Measurements from ENCODE around the gene ABLIM2. TPM values are rescaled to one million over a fixed set of nuclear protein-coding genes. Genes with fewer than 3 reads are reported as not detected.
"Not testable (repeated sequence)": the region's sequence is repeated elsewhere in the genome, so short reads cannot be mapped to it uniquely, and the experiment has no call there.

Gene ABLIM2
- total RNA-seq, 2 experiments from 2014 or later, result 0.13 TPM; not detected in 1

DNA sequence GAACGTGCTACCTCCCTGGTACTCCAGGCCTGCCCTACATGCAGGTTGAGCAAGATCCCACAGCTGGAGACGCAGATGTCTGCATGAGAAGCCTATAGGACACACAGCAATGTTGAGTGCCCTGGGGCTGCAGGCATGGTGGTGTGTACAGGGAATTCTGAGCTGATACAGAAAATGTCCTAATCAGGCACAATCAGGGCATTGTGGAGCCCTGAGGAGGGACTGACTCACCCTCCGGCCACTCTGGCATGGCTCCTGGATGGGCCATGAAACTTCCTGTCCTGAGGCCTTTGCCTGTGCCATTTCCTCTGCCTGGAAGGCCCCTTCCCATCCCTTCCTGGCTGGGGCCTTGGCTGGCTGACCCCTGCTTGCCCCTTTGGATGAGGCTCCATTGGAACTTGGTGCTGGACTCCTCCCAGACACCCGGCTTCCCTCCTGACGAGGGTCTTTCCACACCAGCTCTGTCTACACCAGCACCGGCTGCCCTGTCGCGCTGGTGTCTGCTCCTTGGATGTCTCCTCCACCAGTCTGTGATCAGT lies 202.3 kb downstream of the ABLIM2 start:
- ChIA-PET CTCF (no interaction called here), POLR2A (no interaction called here)
- no peak overlapping the region for H3K27ac Mint-ChIP-seq
- H3K4me1 Mint-ChIP-seq, result peaks cover 13% of the 10 kb centered on the region
- DNase-seq, result no peak
- H3K36me3 Mint-ChIP-seq (ENCODE audit: low read depth), result no peaks in the 10 kb centered on the region
- H3K4me3 Mint-ChIP-seq, result no peak overlapping the region
- H3K9me3 Mint-ChIP-seq, result peaks cover 6% of the 10 kb centered on the region
- H3K27me3 Mint-ChIP-seq, result no peaks in the 10 kb centered on the region

DNA sequence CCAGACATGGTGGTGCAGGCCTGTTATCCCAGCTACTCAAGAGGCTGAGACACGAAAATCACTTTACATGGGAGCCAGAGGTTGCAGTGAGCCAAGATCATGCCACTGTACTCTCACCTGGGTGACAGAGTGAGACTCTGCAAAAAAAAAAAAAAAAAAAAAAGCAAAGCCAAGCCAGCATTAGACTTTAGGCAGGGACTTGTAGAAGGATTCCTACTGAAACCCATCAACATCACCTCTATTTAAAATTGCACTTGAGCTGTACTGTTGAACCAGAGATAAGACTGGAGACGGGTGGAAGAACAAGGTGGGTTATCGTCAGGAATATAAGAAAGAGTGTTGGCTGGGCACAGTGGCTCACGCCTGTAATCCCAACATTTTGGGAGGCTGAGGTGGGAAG lies 203.2 kb downstream of the ABLIM2 start:
- H3K4me1 Mint-ChIP-seq, result peaks cover 3% of the 10 kb centered on the region
- CTCF ChIA-PET, result interaction anchor here (0.7 kb wide), 1 partner anchor 163 kb away, joined by 5 read pairs; no protein-coding TSS in a partner anchor
- POLR2A ChIA-PET, result no interaction called here

DNA sequence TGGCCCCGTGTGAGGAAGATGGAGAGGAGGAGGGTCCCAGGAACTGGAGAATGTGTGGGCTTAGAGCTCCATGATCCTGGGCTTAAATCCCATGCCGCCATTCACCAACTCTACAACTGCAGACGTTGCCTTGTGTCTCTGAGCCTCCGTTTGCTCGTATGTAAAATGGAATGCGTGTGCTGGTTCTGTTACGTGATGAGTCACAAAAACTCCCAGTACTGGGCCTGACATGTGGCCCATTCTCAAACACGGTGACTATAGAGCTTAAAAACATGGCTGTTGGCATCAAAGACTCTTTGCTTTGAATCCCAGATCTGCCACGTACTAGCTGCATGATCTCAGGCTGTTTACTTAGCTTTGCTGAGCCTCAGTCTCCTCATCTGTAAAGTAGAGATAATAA lies 206.0 kb downstream of the ABLIM2 start:
- CTCF ChIA-PET, result interaction anchor here (1.4 kb wide), 1 partner anchor 108 kb away, joined by 3 read pairs; no protein-coding TSS in a partner anchor
- H3K27me3 Mint-ChIP-seq, result peaks cover 2% of the 10 kb centered on the region
- POLR2A ChIA-PET, result no interaction called here
- H3K36me3 Mint-ChIP-seq (ENCODE audit: low read depth), result no peaks in the 10 kb centered on the region
- DNase-seq, result no peak
- no peak overlapping the region for H3K27ac Mint-ChIP-seq
- H3K9me3 Mint-ChIP-seq, result peaks cover 8% of the 10 kb centered on the region
- H3K4me1 Mint-ChIP-seq, result peaks cover 10% of the 10 kb centered on the region
- no peak overlapping the region for H3K4me3 Mint-ChIP-seq

More for the DNA sequence above, 203.2 kb downstream of the ABLIM2 start:
- Mint-ChIP-seq H3K36me3 (ENCODE audit: low read depth) (no peaks in the 10 kb centered on the region), H3K27me3 (no peaks in the 10 kb centered on the region), H3K9me3 (peaks cover 8% of the 10 kb centered on the region), H3K27ac (no peak overlapping the region), H3K4me3 (no peak overlapping the region)
- DNase-seq, result no peak

DNA sequence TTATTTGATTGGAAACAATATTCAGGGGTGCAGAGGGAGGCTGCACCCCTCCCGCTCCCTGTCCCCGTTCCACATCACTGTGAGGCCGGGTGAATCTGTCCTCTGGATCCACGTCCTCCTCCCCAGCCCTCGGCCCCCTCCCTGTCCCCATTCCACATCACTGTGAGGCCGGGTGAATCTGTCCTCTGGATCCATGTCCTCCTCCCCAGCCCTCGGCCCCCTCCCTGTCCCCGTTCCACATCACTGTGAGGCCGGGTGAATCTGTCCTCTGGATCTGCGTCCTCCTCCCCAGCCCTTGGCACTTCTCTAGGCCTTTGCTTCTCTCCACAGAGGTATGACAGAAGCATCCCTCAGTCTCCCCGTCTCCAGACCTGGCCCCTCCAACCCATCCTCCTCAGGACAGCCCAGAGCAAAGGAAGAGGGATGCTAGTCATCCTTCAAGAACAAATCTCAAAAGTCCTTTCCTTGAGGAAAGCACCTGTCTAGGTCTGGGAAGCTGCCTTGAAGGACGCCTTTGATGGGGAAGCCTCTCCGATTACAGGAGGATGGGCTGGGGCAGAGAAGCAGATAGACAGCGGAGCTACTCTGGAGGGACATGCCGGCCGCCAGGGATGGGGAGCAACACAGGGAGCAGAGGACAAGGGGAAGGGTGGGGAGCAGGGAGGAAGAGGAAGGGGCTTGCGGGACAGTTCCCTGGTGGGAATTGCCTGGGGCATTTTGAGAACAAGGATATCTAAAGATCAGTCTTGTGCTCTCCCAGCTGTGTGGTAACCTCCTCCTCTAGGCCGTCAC lies 208.1 kb downstream of the ABLIM2 start:
- Mint-ChIP-seq H3K36me3 (ENCODE audit: low read depth) (no peaks in the 10 kb centered on the region), H3K27me3 (peaks cover 2% of the 10 kb centered on the region)

DNA sequence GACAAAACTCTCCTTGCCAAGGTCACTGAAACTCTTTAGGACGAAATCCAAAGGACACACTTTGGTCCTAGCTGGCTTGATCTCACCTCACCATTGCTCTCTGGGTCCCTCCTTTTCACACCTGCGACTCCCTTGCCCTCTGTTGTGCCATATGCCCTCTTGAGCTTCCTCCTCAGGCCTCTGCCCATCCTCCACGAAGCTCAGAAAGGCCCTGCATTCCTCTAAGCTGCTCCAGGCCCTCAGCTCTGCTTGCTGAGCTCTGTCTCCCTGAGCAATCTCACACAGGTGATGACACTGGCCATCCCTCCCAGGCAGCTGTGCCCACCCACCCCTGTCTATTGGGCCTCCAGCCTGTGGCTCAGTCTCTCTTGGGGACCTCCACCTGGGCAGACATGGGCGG lies 208.9 kb downstream of the ABLIM2 start:
- ChIA-PET POLR2A (no interaction called here), CTCF (no interaction called here)
- Mint-ChIP-seq H3K4me3 (no peak overlapping the region), H3K4me1 (peaks cover 10% of the 10 kb centered on the region), H3K27ac (no peak overlapping the region), H3K27me3 (peaks cover 2% of the 10 kb centered on the region), H3K9me3 (peaks cover 8% of the 10 kb centered on the region), H3K36me3 (ENCODE audit: low read depth) (no peaks in the 10 kb centered on the region)
- no peak for DNase-seq

More for the DNA sequence above, 208.1 kb downstream of the ABLIM2 start:
- Mint-ChIP-seq H3K27ac (no peak overlapping the region), H3K4me1 (peaks cover 10% of the 10 kb centered on the region), H3K4me3 (no peak overlapping the region), H3K9me3 (peaks cover 8% of the 10 kb centered on the region)
- DNase-seq, result no peak
- ChIA-PET POLR2A (no interaction called here), CTCF (no interaction called here)

DNA sequence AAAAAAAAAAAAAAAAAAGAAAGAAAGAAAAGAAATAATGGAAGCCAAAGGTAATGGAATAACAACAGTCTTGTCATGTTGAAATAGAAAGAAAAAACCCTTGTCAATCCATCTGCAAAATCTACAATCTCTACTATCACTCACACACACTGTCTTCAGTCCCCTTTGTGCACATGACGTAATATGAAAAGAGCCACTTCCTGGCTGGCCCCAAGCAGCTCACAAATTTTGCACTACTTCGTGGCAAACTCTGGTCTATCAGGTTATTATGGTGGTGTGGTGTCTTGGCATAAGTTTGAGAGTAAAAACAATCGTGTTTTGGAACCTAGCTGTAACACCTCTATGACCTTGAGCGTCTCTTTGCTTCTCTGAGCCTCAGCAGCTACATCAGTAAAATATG lies 210.7 kb downstream of the ABLIM2 start:
- peaks cover 10% of the 10 kb centered on the region for H3K4me1 Mint-ChIP-seq
- no peak for DNase-seq
- peaks cover 8% of the 10 kb centered on the region for H3K9me3 Mint-ChIP-seq
- H3K27me3 Mint-ChIP-seq, result peaks cover 2% of the 10 kb centered on the region
- ChIA-PET POLR2A (interaction anchor here (0.7 to 1.2 kb wide), 2 partner anchors 8 to 71 kb away, joined by 3 to 4 read pairs; partner anchors contain the start of gene AFAP1), CTCF (interaction anchor here (0.7 kb wide), 1 partner anchor 10 kb away, joined by 3 read pairs; no protein-coding TSS in a partner anchor)
- no peak overlapping the region for H3K4me3 Mint-ChIP-seq
- no peak overlapping the region for H3K27ac Mint-ChIP-seq
- no peaks in the 10 kb centered on the region for H3K36me3 Mint-ChIP-seq (ENCODE audit: low read depth)

DNA sequence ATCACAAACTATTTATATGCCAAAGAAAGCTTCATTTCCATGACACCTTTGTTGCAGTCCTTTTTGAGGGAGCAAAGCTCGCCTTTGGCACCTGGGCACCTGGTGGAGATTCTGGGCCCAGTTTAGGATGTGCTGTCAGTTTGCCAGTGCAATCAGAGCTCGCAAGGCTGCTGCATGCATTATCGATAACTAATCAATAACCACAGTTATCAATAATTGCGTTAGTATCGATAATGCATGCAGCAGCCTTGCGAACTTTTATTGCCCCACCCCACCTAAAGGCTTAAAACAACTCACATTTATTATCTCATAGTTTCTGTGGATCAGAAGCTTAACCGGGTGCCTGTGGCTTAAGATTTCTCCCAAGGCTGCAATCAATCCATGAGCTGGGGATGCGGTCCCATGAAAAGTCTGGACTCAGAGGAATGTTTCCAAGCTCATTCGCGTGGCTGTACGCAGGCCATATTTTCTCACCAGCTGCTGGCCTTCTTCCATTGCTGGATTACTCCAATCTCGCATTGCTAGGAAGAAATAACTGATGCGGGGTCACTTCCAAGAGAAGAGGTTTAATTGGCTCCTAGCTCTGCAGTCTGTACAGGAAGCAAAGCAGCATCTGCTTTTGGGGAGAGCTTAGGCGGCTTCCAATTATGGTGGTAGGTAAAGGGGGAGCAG lies 212.8 kb downstream of the ABLIM2 start:
- no peaks in the 10 kb centered on the region for H3K36me3 Mint-ChIP-seq (ENCODE audit: low read depth)
- no peak overlapping the region for H3K4me3 Mint-ChIP-seq
- no peaks in the 10 kb centered on the region for H3K9me3 Mint-ChIP-seq
- no peak for DNase-seq
- no peak overlapping the region for H3K27ac Mint-ChIP-seq
- POLR2A ChIA-PET, result interaction anchor here (1.0 kb wide), 1 partner anchor 16 kb away, joined by 3 read pairs; no protein-coding TSS in a partner anchor
- CTCF ChIA-PET, result interaction anchor here (1.0 to 1.3 kb wide), 3 partner anchors 10 to 143 kb away, joined by 3 read pairs; no protein-coding TSS in a partner anchor
- peaks cover 10% of the 10 kb centered on the region for H3K4me1 Mint-ChIP-seq
- H3K27me3 Mint-ChIP-seq, result peaks cover 2% of the 10 kb centered on the region

DNA sequence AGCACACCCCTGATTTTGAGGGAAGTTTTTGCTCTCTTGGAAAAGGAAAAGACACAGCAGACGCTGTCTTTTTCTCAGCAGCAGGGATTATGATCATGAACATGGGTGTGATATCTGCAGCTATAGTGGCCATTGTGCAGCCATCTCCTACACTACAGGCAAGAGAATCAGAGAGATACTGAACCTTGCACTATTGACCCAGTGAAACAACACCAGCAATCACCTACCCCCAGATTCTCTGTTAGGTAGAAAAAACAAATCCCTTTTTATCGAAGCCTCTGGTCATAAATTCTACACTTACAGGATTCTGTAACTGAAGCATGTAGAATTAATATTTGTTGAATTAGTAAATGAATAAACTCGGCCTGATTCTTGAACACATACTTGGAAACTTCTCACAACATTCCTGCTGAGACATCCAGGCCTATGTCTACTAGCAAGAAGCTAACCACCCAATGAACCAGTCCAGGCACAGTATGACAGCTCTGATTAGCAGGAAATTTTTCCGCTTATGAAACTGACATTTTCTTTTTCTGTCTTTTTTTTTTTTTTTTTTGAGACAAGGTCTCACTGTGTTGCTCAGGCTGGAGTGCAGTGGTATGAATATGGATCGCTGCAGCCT lies 213.9 kb downstream of the ABLIM2 start:
- peaks cover 10% of the 10 kb centered on the region for H3K4me1 Mint-ChIP-seq
- H3K36me3 Mint-ChIP-seq (ENCODE audit: low read depth), result no peaks in the 10 kb centered on the region
- peaks cover 2% of the 10 kb centered on the region for H3K27me3 Mint-ChIP-seq
- CTCF ChIA-PET, result interaction anchor here (1.2 kb wide), 1 partner anchor 142 kb away, joined by 3 read pairs; no protein-coding TSS in a partner anchor
- POLR2A ChIA-PET, result no interaction called here
- H3K4me3 Mint-ChIP-seq, result no peak overlapping the region
- DNase-seq, result no peak
- H3K27ac Mint-ChIP-seq, result no peak overlapping the region
- H3K9me3 Mint-ChIP-seq, result no peaks in the 10 kb centered on the region

DNA sequence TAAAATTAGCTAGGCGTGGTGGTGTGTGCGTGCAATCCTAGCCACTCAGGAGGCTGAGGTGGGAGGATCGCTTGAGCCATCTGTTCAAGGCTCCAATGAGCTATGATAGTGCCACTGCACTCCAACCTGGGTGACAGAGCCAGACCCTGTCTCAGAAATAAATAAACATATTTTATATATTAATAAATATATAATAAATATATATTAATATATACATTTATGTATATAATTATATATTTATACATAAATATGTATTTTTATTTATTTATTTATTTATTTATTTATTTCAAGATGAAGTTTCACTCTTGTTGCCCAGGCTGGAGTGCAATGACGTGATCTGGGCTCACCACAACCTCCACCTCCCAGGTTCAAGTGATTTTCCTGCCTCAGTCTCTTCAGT lies 214.9 kb downstream of the ABLIM2 start:
- H3K4me1 Mint-ChIP-seq; DNase-seq; POLR2A ChIA-PET; H3K27me3 Mint-ChIP-seq; H3K9me3 Mint-ChIP-seq; CTCF ChIA-PET; H3K27ac Mint-ChIP-seq; H3K36me3 Mint-ChIP-seq (ENCODE audit: low read depth); H3K4me3 Mint-ChIP-seq: not testable (repeated sequence)

DNA sequence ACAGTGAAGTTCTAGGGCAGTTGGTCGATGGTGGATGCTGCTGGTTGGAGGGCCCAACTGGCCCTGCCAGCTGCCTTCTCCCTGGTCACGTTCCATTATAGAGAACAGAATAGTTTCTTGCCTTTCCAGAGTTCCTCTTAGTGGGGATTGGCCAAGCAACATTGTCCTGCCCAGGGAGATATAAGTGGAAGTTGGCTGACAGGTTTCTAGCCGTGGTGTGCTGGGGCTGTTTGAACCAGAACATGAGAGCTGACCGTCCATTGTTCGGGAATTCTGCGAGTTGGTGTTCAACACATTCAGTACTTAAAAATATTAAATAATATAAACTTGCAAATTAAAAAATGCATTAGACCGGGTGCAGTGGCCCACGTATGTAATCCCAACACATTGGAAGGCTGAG lies 215.4 kb downstream of the ABLIM2 start:
- Mint-ChIP-seq H3K4me3 (no peak overlapping the region), H3K9me3 (no peaks in the 10 kb centered on the region), H3K27me3 (peaks cover 3% of the 10 kb centered on the region), H3K4me1 (peaks cover 7% of the 10 kb centered on the region), H3K27ac (no peak overlapping the region), H3K36me3 (ENCODE audit: low read depth) (no peaks in the 10 kb centered on the region)
- DNase-seq, result no peak
- POLR2A ChIA-PET, result no interaction called here
- CTCF ChIA-PET, result no interaction called here

DNA sequence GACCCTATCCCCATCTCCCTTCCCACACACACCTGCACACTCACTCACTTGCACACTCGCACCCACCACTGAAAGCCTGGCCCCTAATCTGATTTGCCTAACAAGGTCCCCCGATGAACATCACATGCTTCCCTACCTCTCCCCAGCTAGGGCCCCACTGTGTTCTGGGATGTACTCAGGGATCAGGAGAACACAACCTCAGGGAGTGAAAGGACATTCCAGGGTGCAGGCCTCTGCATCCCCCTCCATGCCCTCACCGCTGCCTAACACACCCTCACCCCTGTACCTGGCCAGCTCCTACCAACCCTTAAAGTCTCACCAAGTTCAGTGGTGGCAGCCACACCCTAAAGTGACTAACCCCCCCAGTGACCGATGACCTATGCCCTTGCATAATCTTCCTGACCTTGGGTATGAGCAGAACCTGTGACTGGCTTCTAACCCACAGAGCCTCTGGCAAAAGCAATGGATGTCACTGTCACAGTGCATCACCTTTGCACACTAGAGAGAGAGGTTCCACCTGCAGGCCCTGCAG lies 216.6 kb downstream of the ABLIM2 start:
- CTCF ChIA-PET, result interaction anchor here (1.0 kb wide), 1 partner anchor 140 kb away, joined by 3 read pairs; no protein-coding TSS in a partner anchor
- Mint-ChIP-seq H3K27me3 (peaks cover 10% of the 10 kb centered on the region), H3K27ac (no peak overlapping the region), H3K36me3 (ENCODE audit: low read depth) (no peaks in the 10 kb centered on the region), H3K4me1 (peaks cover 10% of the 10 kb centered on the region), H3K4me3 (no peak overlapping the region), H3K9me3 (no peaks in the 10 kb centered on the region)
- no peak for DNase-seq
- POLR2A ChIA-PET, result interaction anchor here (0.5 to 0.7 kb wide), 2 partner anchors 66 to 73 kb away, joined by 3 read pairs; no protein-coding TSS in a partner anchor

DNA sequence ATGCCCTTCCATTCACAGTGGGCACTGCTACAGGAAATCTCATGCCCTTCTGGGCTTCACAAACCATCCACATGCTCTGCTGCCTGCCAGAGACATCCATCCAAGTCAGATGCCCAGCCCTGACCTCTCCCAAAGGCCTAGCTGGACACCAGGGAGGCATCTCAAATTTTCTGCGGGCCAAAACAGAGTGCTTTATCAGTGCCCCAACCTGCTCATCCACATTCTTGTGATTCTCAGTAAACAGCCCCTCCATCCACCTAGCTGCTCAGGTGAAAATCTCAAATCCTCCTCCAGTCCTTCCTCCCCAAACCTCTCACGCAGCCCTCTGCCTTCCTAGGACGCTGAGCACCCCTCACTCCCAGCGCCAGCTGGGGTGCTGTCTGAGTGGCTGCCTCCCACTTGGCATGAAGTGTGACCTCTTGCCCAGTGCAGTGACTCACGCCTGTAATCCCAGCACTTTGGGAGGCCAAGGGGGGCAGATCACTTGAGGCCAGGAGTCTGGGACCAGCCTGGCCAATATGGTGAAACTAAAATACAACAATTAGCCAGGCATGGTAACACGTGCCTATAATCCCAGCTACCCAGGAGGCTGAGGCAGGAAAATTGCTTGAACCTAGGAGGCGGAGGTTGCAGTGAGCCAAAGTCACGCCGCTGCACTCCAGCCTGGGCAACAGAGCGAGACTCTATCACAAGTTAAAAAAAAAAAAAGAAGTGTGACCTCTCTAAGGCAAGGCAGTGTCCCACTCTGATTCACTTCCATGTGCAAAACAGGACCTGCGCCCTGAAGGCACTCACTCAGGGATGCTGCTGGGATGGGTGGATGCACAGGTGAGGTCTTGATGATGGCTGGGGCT lies 217.3 kb downstream of the ABLIM2 start:
- Mint-ChIP-seq H3K4me3 (peak overlapping the region; percentile 17), H3K27ac (no peak overlapping the region), H3K9me3 (no peaks in the 10 kb centered on the region), H3K36me3 (ENCODE audit: low read depth) (no peaks in the 10 kb centered on the region), H3K4me1 (peaks cover 13% of the 10 kb centered on the region), H3K27me3 (peaks cover 14% of the 10 kb centered on the region)
- CTCF ChIA-PET, result interaction anchor here (1.0 kb wide), 1 partner anchor 139 kb away, joined by 3 read pairs; no protein-coding TSS in a partner anchor
- POLR2A ChIA-PET, result interaction anchor here (0.5 to 3.3 kb wide), 3 partner anchors 29 to 73 kb away, joined by 3 to 16 read pairs (median 3); no protein-coding TSS in a partner anchor
- DNase-seq, result no peak

All from activated CD4-positive, alpha-beta memory T cell treated with anti-CD3 and anti-CD28 coated beads, Interleukin-2, amount 10 ng/mL, durations not matched to agents 7 days and 5 days (primary cell).